K562 (cell line): ENCODE results near the gene TDO2. TPM values are rescaled to one million over a fixed set of nuclear protein-coding genes. Genes with fewer than 3 reads are reported as not detected.
A peak's percentile ranks its signal among the peaks of the same experiment; 100 is the strongest.

Experiments used
- ATAC-seq: fragments of 200-7000 bp; cut with Tn5 transposase; 3 replicates; pipeline ENCODE4 v1.9.1; 2020; ENCODE audit warnings: moderate library complexity
- BruUV-seq: library from RNA; stranded (reverse); fragments of 400-500 nt; replicated peaks from 2 replicates; lab custom pipeline; 2021; lab: Mats Ljungman, UMichigan
- CTCF ChIA-PET: fragments of 300-600 bp; formaldehyde crosslinking; extraction: SDS; loops from one replicate; lab custom pipeline; 2021; ENCODE audit warnings: low intra/inter-chr PET ratio; lab: Yijun Ruan, JAX
- POLR2A ChIA-PET: fragments of 300-600, 350-650 bp; sonication (Branson Sonifier 250); formaldehyde crosslinking; extraction: SDS; loops from one replicate; lab custom pipeline; 2021; ENCODE audit warnings: antibody characterized with exemption, inconsistent platforms; lab: Yijun Ruan, JAX
- DNase-seq, 4 experiments: peaks; one replicate each; pipeline versions ENCODE4 v3.0.0 to v3.0.0-alpha.2; 2011 to 2018; ENCODE audit warnings: low spot score in 3 of 4, mixed read lengths in 3 of 4; ENCODE audit errors: extremely low read depth in 1 of 4
- FAIRE-seq: peaks from 2 replicates; lab custom pipeline; 2011; peaks lifted over from hg19 to GRCh38; lab: Jason Lieb, UNC
- H2AFZ ChIP-seq: 2 replicates; pipeline ENCODE4 v1.6.0; 2011; ENCODE audit warnings: low read depth, low read length, control low read depth, inconsistent platforms
- H3K27ac ChIP-seq: fragments of 200-600 bp; 3 replicates; pipeline ENCODE4 v1.8.0; 2011; ENCODE audit warnings: low read depth, mild to moderate bottlenecking, control low read depth, inconsistent platforms, low read length, moderate library complexity, mixed read lengths; ENCODE audit errors: extremely low read depth
- H3K27me3 ChIP-seq, 2 experiments: fragments of 300-600 bp in 1 of 2; 2 replicates in 1 of 2; 3 replicates in 1 of 2; pipeline versions ENCODE4 v1.6.0 to v1.8.0; 2011; ENCODE audit warnings: inconsistent platforms in 2 of 2, low read length in 2 of 2, mild to moderate bottlenecking in 1 of 2, mixed read lengths in 1 of 2, moderate library complexity in 1 of 2; ENCODE audit not compliant: control insufficient read depth in 2 of 2, insufficient read depth in 2 of 2
- H3K36me3 ChIP-seq: fragments of 300-600 bp; 3 replicates; pipeline ENCODE4 v1.8.0; 2011; ENCODE audit warnings: mild to moderate bottlenecking, low read length, inconsistent platforms; ENCODE audit not compliant: control insufficient read depth, insufficient read depth
- H3K4me1 ChIP-seq, 2 experiments: fragments of 200-600 bp in 1 of 2; replicated peaks in 1 of 2; 2 replicates in 1 of 2; 3 replicates in 1 of 2; pipeline versions ENCODE4 v1.5.1 to v1.8.0; 2011; ENCODE audit warnings: inconsistent platforms in 2 of 2, low read length in 2 of 2, mild to moderate bottlenecking in 1 of 2, mixed read lengths in 1 of 2, moderate library complexity in 1 of 2; ENCODE audit not compliant: control insufficient read depth in 2 of 2, insufficient read depth in 2 of 2
- H3K4me2 ChIP-seq: 2 replicates; pipeline ENCODE4 v1.6.1; 2011; ENCODE audit warnings: low read length, control low read depth, inconsistent platforms, mixed read lengths; ENCODE audit not compliant: insufficient read depth
- H3K4me3 ChIP-seq: fragments of 200-600 bp; sonication (generic), shearing (Covaris generic); 2 replicates; pipeline ENCODE4 v1.5.1; 2016; ENCODE audit warnings: control low read depth, inconsistent platforms
- H3K79me2 ChIP-seq: fragments of 200-600 bp; 3 replicates; pipeline ENCODE4 v1.8.0; 2011; ENCODE audit warnings: low read length, inconsistent platforms; ENCODE audit not compliant: control insufficient read depth, insufficient read depth
- H3K9ac ChIP-seq, 2 experiments: 2 replicates each; pipeline versions ENCODE4 v1.6.0 to v1.6.1; 2011; ENCODE audit warnings: low read depth in 2 of 2, low read length in 2 of 2, control low read depth in 1 of 2, inconsistent platforms in 1 of 2, mild to moderate bottlenecking in 1 of 2, mixed read lengths in 1 of 2; ENCODE audit not compliant: insufficient read depth in 1 of 2
- H3K9me1 ChIP-seq: one replicate; pipeline ENCODE4 v1.6.0; 2011; ENCODE audit warnings: inconsistent platforms, mild to moderate bottlenecking, low read length, moderate library complexity; ENCODE audit not compliant: control insufficient read depth, insufficient read depth
- H3K9me3 ChIP-seq: replicated peaks from 2 replicates; pipeline ENCODE4 v1.5.1; 2011; ENCODE audit warnings: low read depth, low read length, inconsistent platforms; ENCODE audit not compliant: control insufficient read depth, insufficient read depth
- H4K20me1 ChIP-seq: replicated peaks from 2 replicates; pipeline ENCODE4 v1.6.1; 2011; ENCODE audit warnings: low read length, inconsistent platforms, mixed read lengths; ENCODE audit not compliant: control insufficient read depth, insufficient read depth
- ARID2 ChIP-seq: fragments of 450-650 bp; IDR thresholded peaks from 2 replicates; pipeline ENCODE4 v1.6.1; 2017; ENCODE audit warnings: antibody characterized with exemption, mild to moderate bottlenecking
- DMBX1 ChIP-seq: fragments of 250-450 bp; sonication (Bioruptor Pico); IDR thresholded peaks from 2 replicates; pipeline ENCODE4 v1.8.0; 2022; ENCODE audit warnings: inconsistent platforms, mild to moderate bottlenecking, moderate library complexity, borderline replicate concordance
- HNRNPK ChIP-seq: fragments of 200-400 bp; formaldehyde crosslinking; IDR thresholded peaks from one replicate; pipeline ENCODE4 v1.6.1; 2018; ENCODE audit warnings: mild to moderate bottlenecking, low read depth, low read length; ENCODE audit not compliant: poor library complexity, severe bottlenecking
- KDM4B ChIP-seq, 2 experiments: fragments of 450-650 bp in 1 of 2; sonication (generic) in 1 of 2; IDR thresholded peaks; 2 replicates each; pipeline ENCODE4 v1.6.1; 2016 to 2017; ENCODE audit warnings: borderline replicate concordance in 2 of 2, antibody characterized with exemption in 1 of 2, low read depth in 1 of 2, mild to moderate bottlenecking in 1 of 2
- MAFF ChIP-seq: IDR thresholded peaks from 2 replicates; pipeline ENCODE4 v1.6.1; 2012; ENCODE audit warnings: low read length, improper control_type of control experiment
- PCBP1 ChIP-seq: fragments of 200-400 bp; formaldehyde crosslinking; IDR thresholded peaks from 2 replicates; pipeline ENCODE4 v1.6.1; 2018; ENCODE audit warnings: mild to moderate bottlenecking, low read depth, low read length; ENCODE audit not compliant: poor library complexity, severe bottlenecking
- PCBP2 ChIP-seq: fragments of 200-400 bp; formaldehyde crosslinking; IDR thresholded peaks from 2 replicates; pipeline ENCODE4 v1.6.1; 2018; ENCODE audit warnings: low read length, low read depth, mild to moderate bottlenecking, moderate library complexity; ENCODE audit not compliant: poor library complexity, severe bottlenecking
- PKNOX1 ChIP-seq: fragments of 450-650 bp; IDR thresholded peaks from 2 replicates; pipeline ENCODE4 v1.6.1; 2016
- PML ChIP-seq: IDR thresholded peaks from 2 replicates; pipeline ENCODE4 v1.6.1; 2012; ENCODE audit warnings: low read length, inconsistent platforms
- RBM39 ChIP-seq: fragments of 200-400 bp; formaldehyde crosslinking; optimal IDR thresholded peaks from 2 replicates; pipeline ENCODE3; 2018; ENCODE audit warnings: low read depth, low read length
- ZNF316 ChIP-seq: fragments of 450-650 bp; IDR thresholded peaks from 2 replicates; pipeline ENCODE4 v1.6.1; 2016
- WGBS: fragments of 100-300 bp; shearing (Covaris generic); methylation state at CpG from one replicate; pipeline ENCODE4 v1.1.6; 2016; ENCODE audit warnings: low coverage, mixed read lengths; ENCODE audit not compliant: insufficient coverage; ENCODE audit errors: missing lambda C conversion rate; 5-methylcytosine and 5-hydroxymethylcytosine counted together
- in situ Hi-C: fragments of 300-500 bp; cut with MboI; formaldehyde crosslinking; loops from 4 replicates; pipeline ENCODE4 v1.15.0; 2018; ENCODE audit warnings: inconsistent platforms, mixed read lengths
- intact Hi-C: fragments of 100-400 bp; cut with micrococcal nuclease; formaldehyde crosslinking; loops from 2 replicates; pipeline ENCODE4 v1.14.2; 2022
- polyA plus RNA-seq, 8 experiments: library from polyadenylated mRNA; depleted of rRNA in 4 of 8; stranded (reverse) in 5 of 8; unstranded in 3 of 8; fragments of >200 nt; fragmentation: Nextera tagmentation in 2 of 8; fragmentation: Illumina TruSeq in 1 of 8; extraction: Ambion mirVana in 2 of 8; extraction: Trizol in 1 of 8; gene quantifications; 2 replicates each; pipeline versions ENCODE4 v1.2.1 to v1.2.3, GENCODE V29; 2011 to 2014; ENCODE audit warnings: inconsistent platforms in 1 of 8, missing spikeins in 1 of 8
- total RNA-seq, 7 experiments: library from RNA; depleted of rRNA in 6 of 7; stranded (reverse); fragments of >200 nt in 6 of 7; fragmentation: Illumina TruSeq in 2 of 7; extraction: Trizol in 2 of 7; gene quantifications; 2 replicates each; pipeline versions ENCODE4 v1.2.1 to v1.2.3, GENCODE V29; 2011 to 2021; ENCODE audit warnings: low replicate concordance in 1 of 7

The TDO2 gene
- total and polyA plus RNA-seq, 9 of the 15 experiments (the other 6 are each of a cell fraction or from before 2014, with no cell fraction given), result 0.09 to 0.65 (median 0.22) TPM; not detected in 2

DNA sequence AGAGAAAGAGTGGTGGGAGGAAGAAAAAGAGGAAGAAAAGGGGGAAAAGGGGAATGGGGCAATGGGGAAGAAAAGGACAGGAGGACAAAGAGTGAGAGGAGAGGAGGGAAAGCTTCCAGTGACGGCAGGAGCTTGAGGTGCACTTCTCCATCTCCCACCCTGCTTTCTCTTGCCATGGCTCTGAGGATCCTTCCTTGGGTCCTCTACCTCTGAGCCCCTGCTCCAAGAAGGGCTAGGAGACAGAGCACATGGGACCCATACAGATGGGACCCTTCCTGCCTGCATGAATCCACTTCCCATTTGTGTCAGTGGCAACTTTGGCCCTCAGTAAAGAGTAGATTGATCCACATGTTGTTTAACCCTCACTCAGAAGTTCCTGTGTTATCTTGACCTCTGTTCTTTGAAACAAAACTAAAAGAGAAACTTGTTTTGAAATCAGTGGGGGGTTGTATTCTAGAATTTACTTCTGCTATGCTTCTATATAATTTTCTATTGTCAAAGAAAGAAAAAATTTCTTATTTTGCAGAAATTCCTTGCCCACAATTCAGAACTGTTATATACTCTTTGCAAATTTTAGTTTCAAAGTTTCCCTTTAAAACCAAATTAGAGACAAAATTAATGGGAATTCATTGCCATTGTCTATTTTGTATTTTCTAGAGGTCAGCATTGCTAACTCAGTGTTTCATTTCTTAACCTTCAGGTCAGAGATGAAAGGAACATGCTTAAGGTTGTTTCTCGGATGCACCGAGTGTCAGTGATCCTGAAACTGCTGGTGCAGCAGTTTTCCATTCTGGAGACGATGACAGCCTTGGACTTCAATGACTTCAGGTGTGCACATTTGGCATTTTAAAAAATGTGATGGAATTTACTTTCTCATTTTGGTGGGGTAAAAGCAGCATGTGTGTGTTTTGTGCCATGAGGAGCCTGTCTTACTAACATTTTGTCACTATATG is 5.0 kb downstream of the TDO2 start:
- Histone ChIP-seq H3K9me1 (no peaks in the 10 kb centered on the region), H3K4me1 (no peaks in the 10 kb centered on the region), H3K79me2 (no peaks in the 10 kb centered on the region), H3K9me3 (no peaks in the 10 kb centered on the region), H3K9ac (no peak overlapping the region), H4K20me1 (no peaks in the 10 kb centered on the region), H3K4me3 (no peak overlapping the region), H3K27ac (no peak overlapping the region), H3K4me2 (no peak overlapping the region), H3K27me3 (no peaks in the 10 kb centered on the region), H2AFZ (no peak overlapping the region), H3K36me3 (no peaks in the 10 kb centered on the region)
- DNase-seq (no peak), ATAC-seq (no peak), FAIRE-seq (no peak)
- WGBS, result 5% methylated on average over 4 of the region's 4 CpGs
- intact Hi-C loops, result no loop called here
- TF ChIP-seq RBM39 (no peak), ARID2 (no peak), ZNF316 (0 out of 2 replicates have a peak, but pooled peaks have one; percentile 10), MAFF (peak; percentile 4; the same call in 1 of the 2 replicates)
- POLR2A ChIA-PET, result no interaction called here
- in situ Hi-C loops, result no loop called here
- CTCF ChIA-PET, result no interaction called here
- BruUV-seq, result no TSS peak

DNA sequence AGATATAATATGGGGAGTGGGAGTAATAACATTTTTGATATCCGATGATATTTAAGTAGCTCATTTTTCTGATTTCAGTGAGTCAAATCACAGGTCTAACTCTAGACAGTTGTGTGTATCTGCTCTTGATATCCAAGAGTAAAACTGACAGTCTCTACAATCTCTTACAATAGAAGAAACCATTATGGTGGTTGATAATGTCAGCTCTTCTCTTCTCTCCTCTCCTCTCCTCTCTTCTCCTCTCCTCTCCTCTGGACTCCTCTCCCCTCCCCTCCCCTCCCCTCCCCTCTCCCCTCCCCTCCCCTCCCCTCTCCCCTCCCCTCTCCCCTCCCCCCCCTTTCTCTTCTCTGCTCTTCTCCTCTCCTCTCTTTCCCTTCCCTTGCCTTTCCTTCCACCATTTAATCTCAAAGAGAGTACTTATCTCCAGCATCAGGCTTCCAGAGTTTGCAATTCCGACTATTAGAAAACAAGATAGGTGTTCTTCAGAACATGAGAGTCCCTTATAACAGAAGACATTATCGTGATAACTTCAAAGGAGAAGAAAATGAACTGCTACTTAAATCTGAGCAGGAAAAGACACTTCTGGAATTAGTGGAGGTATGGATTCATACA is 6.2 kb downstream of the TDO2 start:
- in situ Hi-C loops, result no loop called here
- no peak for DNase-seq
- POLR2A ChIA-PET, result no interaction called here
- peak; percentile 53 for TF ChIP-seq PCBP1
- peak; percentile 93 for TF ChIP-seq HNRNPK
- no peak for TF ChIP-seq PML
- TF ChIP-seq PKNOX1, result no peak
- peak; percentile 82 for TF ChIP-seq PCBP2
- no peak for TF ChIP-seq DMBX1
- no peak for TF ChIP-seq KDM4B (IDR thresholded peaks at IDR 0.05; ENCODE audit: borderline replicate concordance in 2 of 2, low read depth in 1 of 2)
- TF ChIP-seq, all 486 proteins: peak for 3
- no peaks in the 10 kb centered on the region for H4K20me1 ChIP-seq
- H3K36me3 ChIP-seq, result no peaks in the 10 kb centered on the region
- ATAC-seq, result no peak
- H2AFZ ChIP-seq, result no peak overlapping the region
- no peak overlapping the region for H3K27ac ChIP-seq
- H3K9me3 ChIP-seq, result no peaks in the 10 kb centered on the region
- intact Hi-C loops, result no loop called here
- WGBS, result 4% methylated on average over 3 of the region's 3 CpGs
- no peaks in the 10 kb centered on the region for H3K79me2 ChIP-seq
- H3K4me1 ChIP-seq, result no peaks in the 10 kb centered on the region
- no TSS peak for BruUV-seq
- no peak for FAIRE-seq
- no peaks in the 10 kb centered on the region for H3K9me1 ChIP-seq
- no peaks in the 10 kb centered on the region for H3K27me3 ChIP-seq
- H3K9ac ChIP-seq, result no peak overlapping the region
- CTCF ChIA-PET, result no interaction called here
- no peak overlapping the region for H3K4me3 ChIP-seq
- no peak overlapping the region for H3K4me2 ChIP-seq
